Keratinocyte (primary cell): ENCODE measurements around the gene IRF2BP2. TPM values are rescaled to one million over a fixed set of nuclear protein-coding genes. Genes with fewer than 3 reads are reported as not detected.

Source experiments
- DNase-seq: peaks from one replicate; pipeline ENCODE4 v3.0.0-alpha.2; 2011; ENCODE audit warnings: low read depth, missing footprints, low spot score
- FAIRE-seq: peaks from 2 replicates; lab custom pipeline; 2011; peaks lifted over from hg19 to GRCh38; lab: Jason Lieb, UNC
- H2AFZ ChIP-seq: 2 replicates; pipeline ENCODE4 v1.6.0; 2012; ENCODE audit warnings: low read length, control low read depth, inconsistent platforms; ENCODE audit not compliant: control insufficient read depth
- H3K27ac ChIP-seq: 2 replicates; pipeline ENCODE4 v1.5.1; 2011; ENCODE audit warnings: low read length; ENCODE audit not compliant: control insufficient read depth, insufficient read depth
- H3K27me3 ChIP-seq: 3 replicates; pipeline ENCODE4 v1.6.0; 2011; ENCODE audit warnings: low read length; ENCODE audit not compliant: control insufficient read depth, insufficient read depth; ENCODE audit errors: extremely low read depth
- H3K36me3 ChIP-seq, 2 experiments: 2 replicates in 1 of 2; 3 replicates in 1 of 2; pipeline ENCODE4 v1.5.1; 2011; ENCODE audit warnings: low read length in 2 of 2, mild to moderate bottlenecking in 1 of 2; ENCODE audit not compliant: control insufficient read depth in 2 of 2, insufficient read depth in 2 of 2; ENCODE audit errors: extremely low read depth in 1 of 2
- H3K4me1 ChIP-seq: 3 replicates; pipeline ENCODE4 v1.5.1; 2011; ENCODE audit warnings: low read length; ENCODE audit not compliant: control insufficient read depth, insufficient read depth; ENCODE audit errors: extremely low read depth
- H3K4me2 ChIP-seq: 3 replicates; pipeline ENCODE4 v1.6.0; 2011; ENCODE audit warnings: low read depth, low read length; ENCODE audit not compliant: control insufficient read depth, insufficient read depth; ENCODE audit errors: extremely low read depth
- H3K4me3 ChIP-seq, 3 experiments: fragments of 200-600 bp in 1 of 3; sonication (generic) in 1 of 3; 2 replicates in 2 of 3; 3 replicates in 1 of 3; pipeline ENCODE4 v1.5.1; 2011 to 2016; ENCODE audit warnings: low read length in 3 of 3, mild to moderate bottlenecking in 3 of 3, control low read depth in 2 of 3, inconsistent platforms in 1 of 3, low read depth in 1 of 3, mixed read lengths in 1 of 3, mixed run types in 1 of 3, moderate library complexity in 1 of 3; ENCODE audit not compliant: control insufficient read depth in 2 of 3, insufficient read depth in 2 of 3; ENCODE audit errors: extremely low read depth in 1 of 3
- H3K79me2 ChIP-seq: 2 replicates; pipeline ENCODE4 v1.6.0; 2012; ENCODE audit warnings: low read length; ENCODE audit not compliant: control insufficient read depth, insufficient read depth
- H3K9ac ChIP-seq: 3 replicates; pipeline ENCODE4 v1.6.0; 2011; ENCODE audit warnings: low read length; ENCODE audit not compliant: control insufficient read depth, insufficient read depth; ENCODE audit errors: extremely low read depth
- H3K9me1 ChIP-seq: 3 replicates; pipeline ENCODE4 v1.6.0; 2011; ENCODE audit warnings: low read length; ENCODE audit not compliant: control insufficient read depth, insufficient read depth; ENCODE audit errors: extremely low read depth
- H3K9me3 ChIP-seq: 2 replicates; pipeline ENCODE4 v1.5.1; 2012; ENCODE audit warnings: low read depth, low read length; ENCODE audit not compliant: control insufficient read depth
- H4K20me1 ChIP-seq: 3 replicates; pipeline ENCODE4 v1.6.0; 2011; ENCODE audit warnings: low read length; ENCODE audit not compliant: control insufficient read depth, insufficient read depth; ENCODE audit errors: extremely low read depth
- CTCF ChIP-seq, 3 experiments: IDR thresholded peaks in 1 of 3; conservative IDR thresholded peaks in 1 of 3; optimal IDR thresholded peaks in 1 of 3; 2 replicates in 2 of 3; 3 replicates in 1 of 3; pipeline versions ENCODE3 to v1.5.1; 2011; ENCODE audit warnings: low read length in 3 of 3, mild to moderate bottlenecking in 3 of 3, moderate library complexity in 2 of 3, control low read depth in 1 of 3, inconsistent platforms in 1 of 3; ENCODE audit not compliant: insufficient read depth in 2 of 3; ENCODE audit errors: extremely low read depth in 1 of 3
- EZH2 ChIP-seq: IDR thresholded peaks from one replicate; pipeline ENCODE4 v1.6.1; 2012; ENCODE audit warnings: inconsistent platforms, mild to moderate bottlenecking, low read length, moderate library complexity
- dilution Hi-C: fragments of 300-500 bp; cut with MboI; formaldehyde crosslinking; loops from one replicate; pipeline ENCODE4 v1.7.0; 2020; ENCODE audit warnings: low sequenced_read_pairs; ENCODE audit not compliant: extremely low pct_ligation_motif_present
- polyA plus RNA-seq, 5 experiments: library from polyadenylated mRNA; depleted of rRNA in 3 of 5; stranded (reverse) in 3 of 5; stranded (forward) in 1 of 5; unstranded in 1 of 5; fragments of >200 nt; gene quantifications; 1 replicate in 1 of 5; 2 replicates in 3 of 5; 3 replicates in 1 of 5; pipeline versions ENCODE4 v1.2.1 to v1.2.3, GENCODE V29; 2011 to 2012; ENCODE audit warnings: missing spikeins in 2 of 5, low read depth in 1 of 5, low replicate concordance in 1 of 5

Gene IRF2BP2
- polyA plus RNA-seq, 1 donor (not counting 4 experiments of a cell fraction or from before 2014, with no cell fraction given), result 29.9 TPM

GRCh38 chr1:234582186-234582585 lies 27.8 kb downstream of the IRF2BP2 start:
- Histone ChIP-seq H3K79me2 (no peaks in the 10 kb centered on the region), H3K36me3 (no peaks in the 10 kb centered on the region), H2AFZ (no peak overlapping the region), H3K27ac (no peak overlapping the region), H3K9me3 (no peaks in the 10 kb centered on the region), H3K27me3 (no peaks in the 10 kb centered on the region), H3K4me3 (no peak overlapping the region), H3K9ac (no peak overlapping the region), H3K4me1 (peaks cover 9% of the 10 kb centered on the region), H3K9me1 (peaks cover 2% of the 10 kb centered on the region), H4K20me1 (no peaks in the 10 kb centered on the region), H3K4me2 (no peak overlapping the region)
- TF ChIP-seq CTCF (optimal IDR thresholded peaks at IDR 0.05 in 1 of 3, IDR thresholded peaks at IDR 0.05 in 1 of 3, conservative IDR thresholded peaks at IDR 0.05 in 1 of 3; ENCODE audit: extremely low read depth in 1 of 3, insufficient read depth in 2 of 3, low read length in 3 of 3) (no peak), EZH2 (no peak)
- dilution Hi-C loops, result no loop called here
- no peak for DNase-seq
- FAIRE-seq, result no peak

- FAIRE-seq (no peak), DNase-seq (no peak)
- Histone ChIP-seq H3K27ac (no peak overlapping the region), H3K9ac (no peak overlapping the region), H4K20me1 (no peaks in the 10 kb centered on the region), H3K4me3 (no peak overlapping the region), H3K4me2 (no peak overlapping the region), H3K4me1 (peaks cover 7% of the 10 kb centered on the region), H2AFZ (no peak overlapping the region), H3K9me1 (peaks cover 2% of the 10 kb centered on the region), H3K27me3 (no peaks in the 10 kb centered on the region), H3K36me3 (no peaks in the 10 kb centered on the region), H3K9me3 (no peaks in the 10 kb centered on the region), H3K79me2 (no peaks in the 10 kb centered on the region)
- dilution Hi-C loops, result no loop called here
- TF ChIP-seq EZH2 (no peak), CTCF (optimal IDR thresholded peaks at IDR 0.05 in 1 of 3, IDR thresholded peaks at IDR 0.05 in 1 of 3, conservative IDR thresholded peaks at IDR 0.05 in 1 of 3; ENCODE audit: extremely low read depth in 1 of 3, insufficient read depth in 2 of 3, low read length in 3 of 3) (no peak)
Measured at GRCh38 chr1:234581063-234581714, 28.8 kb downstream of the IRF2BP2 start.
